Nephron (organoid): Measurements from ENCODE around the gene MYBPC2.

Source experiments
- H3K27ac Mint-ChIP-seq, 3 experiments: 2 replicates each; pipeline ENCODE4 v1.8.0; 2020; ENCODE audit warnings: mixed read lengths in 3 of 3, mild to moderate bottlenecking in 2 of 3, moderate library complexity in 1 of 3
- H3K27me3 Mint-ChIP-seq: 2 replicates; pipeline ENCODE4 v1.8.0; 2021; ENCODE audit warnings: low read depth, mild to moderate bottlenecking, moderate library complexity, mixed read lengths
- H3K36me3 Mint-ChIP-seq: 2 replicates; pipeline ENCODE4 v1.8.0; 2020; ENCODE audit warnings: low read depth, mixed read lengths
- H3K4me1 Mint-ChIP-seq: 2 replicates; pipeline ENCODE4 v1.8.0; 2020; ENCODE audit warnings: mixed read lengths
- H3K4me3 Mint-ChIP-seq, 3 experiments: 2 replicates each; pipeline ENCODE4 v1.8.0; 2020; ENCODE audit warnings: mild to moderate bottlenecking in 3 of 3, mixed read lengths in 3 of 3, moderate library complexity in 2 of 3
- H3K9me3 Mint-ChIP-seq: 2 replicates; pipeline ENCODE4 v1.8.0; 2020; ENCODE audit warnings: mixed read lengths
- TF ChIP-seq, protein P1 (sequence below), 3 experiments: fragments of 200-600 bp; sonication (generic); IDR thresholded peaks; one replicate each; pipeline ENCODE4 v1.5.0; 2021; ENCODE audit warnings: antibody characterized with exemption in 3 of 3; ENCODE audit not compliant: unreplicated experiment in 3 of 3

Gene MYBPC2

DNA sequence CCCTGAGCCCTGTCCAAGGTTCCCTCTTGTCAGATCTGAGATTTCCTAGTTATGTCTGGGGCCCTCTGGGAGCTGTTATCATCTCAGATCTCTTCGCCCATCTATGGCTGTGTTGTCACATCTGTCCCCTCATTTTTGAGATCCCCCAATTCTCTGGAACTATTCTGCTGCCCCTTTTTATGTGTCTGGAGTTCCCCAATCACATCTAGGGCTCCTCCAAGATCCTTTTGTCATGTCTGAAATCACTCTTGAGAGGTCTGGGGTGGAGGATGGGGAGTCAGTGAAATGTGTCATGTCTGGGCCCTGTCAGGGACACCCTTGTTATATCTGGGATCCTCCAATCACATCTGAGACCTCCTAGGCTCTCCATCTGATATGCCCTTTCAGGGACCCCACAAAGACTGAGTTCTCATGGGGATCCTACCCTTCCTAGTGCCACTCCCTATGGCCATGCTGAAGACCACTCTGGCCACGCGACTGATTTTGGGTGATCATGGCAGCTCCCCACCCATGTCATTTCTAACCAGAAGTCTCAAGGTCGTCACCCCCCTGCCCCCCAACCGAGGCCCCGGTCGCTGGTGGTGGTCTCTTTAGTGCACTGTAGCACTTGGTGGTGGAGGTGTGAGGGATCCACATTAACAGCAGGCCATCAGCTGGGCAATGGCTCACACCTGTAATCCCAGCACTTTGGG lies 3.8 kb upstream of the MYBPC2 start:
- no peak overlapping the region for H3K27ac Mint-ChIP-seq

DNA sequence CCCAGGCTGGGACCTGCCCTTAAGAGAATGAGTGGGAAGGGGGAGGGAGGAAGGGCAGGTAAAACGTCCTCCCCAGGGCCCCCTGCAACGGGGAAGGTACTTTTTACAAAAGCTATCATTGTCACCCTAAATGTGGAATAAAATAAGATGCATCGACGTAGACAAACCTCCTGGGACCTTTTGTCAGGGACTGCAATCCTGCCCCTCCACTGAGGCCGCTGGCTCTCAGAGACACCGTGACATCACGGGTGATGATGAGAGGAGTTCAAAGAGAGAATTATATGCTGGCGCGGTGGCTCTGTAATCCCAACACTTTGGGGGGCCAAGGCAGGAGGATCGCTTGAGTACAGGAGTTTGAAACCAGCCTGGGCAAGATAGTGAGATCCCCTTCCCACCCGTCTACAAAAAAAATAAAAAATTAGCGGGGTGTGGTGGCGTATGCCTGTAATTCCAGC lies 1.8 kb upstream of the MYBPC2 start:
- H3K9me3 Mint-ChIP-seq = no peaks in the 10 kb centered on the region
- H3K27ac Mint-ChIP-seq = peak overlapping the region; percentile 81 to 87 (median 83)
- peak overlapping the region; percentile 93 to 96 (median 94) for H3K4me3 Mint-ChIP-seq
- H3K27me3 Mint-ChIP-seq = peaks cover 23% of the 10 kb centered on the region
- no peaks in the 10 kb centered on the region for H3K36me3 Mint-ChIP-seq
- TF ChIP-seq, protein P1, sequence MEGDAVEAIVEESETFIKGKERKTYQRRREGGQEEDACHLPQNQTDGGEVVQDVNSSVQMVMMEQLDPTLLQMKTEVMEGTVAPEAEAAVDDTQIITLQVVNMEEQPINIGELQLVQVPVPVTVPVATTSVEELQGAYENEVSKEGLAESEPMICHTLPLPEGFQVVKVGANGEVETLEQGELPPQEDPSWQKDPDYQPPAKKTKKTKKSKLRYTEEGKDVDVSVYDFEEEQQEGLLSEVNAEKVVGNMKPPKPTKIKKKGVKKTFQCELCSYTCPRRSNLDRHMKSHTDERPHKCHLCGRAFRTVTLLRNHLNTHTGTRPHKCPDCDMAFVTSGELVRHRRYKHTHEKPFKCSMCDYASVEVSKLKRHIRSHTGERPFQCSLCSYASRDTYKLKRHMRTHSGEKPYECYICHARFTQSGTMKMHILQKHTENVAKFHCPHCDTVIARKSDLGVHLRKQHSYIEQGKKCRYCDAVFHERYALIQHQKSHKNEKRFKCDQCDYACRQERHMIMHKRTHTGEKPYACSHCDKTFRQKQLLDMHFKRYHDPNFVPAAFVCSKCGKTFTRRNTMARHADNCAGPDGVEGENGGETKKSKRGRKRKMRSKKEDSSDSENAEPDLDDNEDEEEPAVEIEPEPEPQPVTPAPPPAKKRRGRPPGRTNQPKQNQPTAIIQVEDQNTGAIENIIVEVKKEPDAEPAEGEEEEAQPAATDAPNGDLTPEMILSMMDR (IDR thresholded peaks at IDR 0.05; ENCODE audit: unreplicated experiment in 3 of 3) = no peak
- H3K4me1 Mint-ChIP-seq = peaks cover 29% of the 10 kb centered on the region

More for the DNA sequence above, 3.8 kb upstream of the MYBPC2 start:
- H3K4me3 Mint-ChIP-seq = peak overlapping the region; percentile 1 to 13 (median 3)
- peaks cover 24% of the 10 kb centered on the region for H3K4me1 Mint-ChIP-seq
- H3K27me3 Mint-ChIP-seq = peaks cover 18% of the 10 kb centered on the region
- H3K36me3 Mint-ChIP-seq = no peaks in the 10 kb centered on the region
- TF ChIP-seq, protein P1 (IDR thresholded peaks at IDR 0.05; ENCODE audit: unreplicated experiment in 3 of 3) = no peak
- H3K9me3 Mint-ChIP-seq = no peaks in the 10 kb centered on the region

DNA sequence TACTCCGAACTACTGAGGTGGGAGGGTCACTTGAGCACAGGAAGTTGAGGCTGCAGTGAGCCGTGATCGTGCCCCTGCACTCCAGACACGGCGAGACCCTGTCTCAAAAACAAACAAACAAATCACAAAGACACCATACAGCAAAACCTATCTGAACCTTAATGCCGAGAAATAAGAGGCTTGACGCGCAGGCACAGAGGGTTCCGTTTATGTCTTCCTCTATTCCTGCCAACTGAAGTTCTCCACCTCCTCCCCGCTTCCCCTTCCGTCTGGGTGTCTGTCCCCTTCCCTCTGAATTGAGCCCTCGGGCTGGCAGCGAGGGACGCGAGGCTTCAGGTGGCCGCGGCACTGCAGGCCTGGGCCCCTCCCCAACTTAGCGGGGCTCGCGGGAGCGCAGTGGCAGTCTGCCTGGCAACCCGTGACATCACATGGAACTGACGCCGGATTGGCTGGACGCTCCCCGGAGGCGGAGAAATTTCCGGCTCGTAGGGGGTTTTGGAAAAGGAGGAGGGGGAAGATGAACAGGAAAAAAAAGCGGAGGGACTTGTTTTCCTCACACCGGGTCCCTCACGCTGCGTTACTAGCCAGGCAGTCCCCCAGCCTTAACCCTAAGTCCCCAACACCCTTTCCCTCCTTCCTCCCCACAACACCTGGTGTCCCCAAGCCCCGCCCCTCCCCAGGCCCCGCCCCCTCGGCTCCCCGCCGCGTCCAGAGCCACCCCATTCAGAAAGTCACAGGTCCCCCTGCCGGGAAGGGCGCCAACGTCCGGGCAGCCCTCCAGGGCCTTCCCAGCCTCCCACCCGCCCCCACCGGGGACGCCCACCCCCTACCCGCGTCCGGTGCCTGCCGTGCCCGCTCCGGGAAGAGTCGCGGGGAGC lies 1.1 kb upstream of the MYBPC2 start:
- Mint-ChIP-seq H3K27ac (peak overlapping the region; percentile 81 to 87 (median 83)), H3K36me3 (no peaks in the 10 kb centered on the region), H3K27me3 (peaks cover 24% of the 10 kb centered on the region), H3K4me3 (peak overlapping the region; percentile 93 to 96 (median 94)), H3K4me1 (peaks cover 29% of the 10 kb centered on the region), H3K9me3 (no peaks in the 10 kb centered on the region)
- TF ChIP-seq, protein P1 (IDR thresholded peaks at IDR 0.05; ENCODE audit: unreplicated experiment in 3 of 3) = no peak

DNA sequence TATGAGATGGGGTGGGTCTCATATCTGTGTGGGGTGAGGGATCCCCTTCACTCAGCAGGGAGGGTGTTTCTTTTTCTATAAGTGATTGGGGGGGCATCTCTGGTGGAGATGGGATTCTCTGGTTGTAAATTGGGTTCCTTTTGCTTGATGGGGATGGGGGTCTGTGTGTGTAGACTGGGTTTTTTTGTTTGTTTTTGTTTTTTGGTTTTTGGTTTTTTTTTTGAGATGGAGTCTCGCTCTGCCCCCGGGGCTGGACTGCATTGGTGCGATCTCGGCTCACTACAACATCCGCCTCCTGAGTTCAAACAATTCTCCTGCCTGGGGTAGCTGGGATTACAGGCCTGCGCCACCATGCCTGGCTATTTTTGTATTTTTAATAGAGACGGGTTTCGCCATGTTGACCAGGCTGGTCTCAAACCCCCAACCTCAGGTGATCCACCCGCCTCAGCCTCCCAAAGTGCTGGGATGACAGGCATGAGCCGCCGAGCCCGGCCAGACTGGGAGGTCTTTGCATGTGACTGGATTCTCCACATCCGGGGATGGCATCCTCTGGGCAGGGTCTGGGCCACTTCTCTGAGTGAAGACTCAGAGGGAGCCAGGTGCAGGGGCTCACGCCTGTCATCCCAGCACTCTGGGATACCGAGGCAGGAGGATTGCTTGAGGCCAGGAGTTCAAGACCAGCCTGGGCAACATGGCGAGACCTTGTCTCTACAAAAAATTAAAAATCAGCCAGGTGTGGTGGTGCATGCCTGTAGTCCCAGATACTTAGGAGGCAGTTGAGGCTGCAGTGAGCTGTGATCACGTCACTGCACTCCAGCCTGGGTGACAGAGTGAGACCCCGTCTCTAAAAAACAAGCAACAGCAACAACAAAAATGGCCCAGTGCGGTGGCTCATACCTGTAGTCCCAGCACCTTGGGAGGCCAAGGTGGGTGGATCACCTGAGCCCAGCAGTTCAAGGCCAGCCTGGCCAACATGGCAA lies 799 bp downstream of the MYBPC2 start:
- Mint-ChIP-seq H3K36me3 (no peaks in the 10 kb centered on the region), H3K4me1 (peaks cover 29% of the 10 kb centered on the region), H3K27me3 (peaks cover 34% of the 10 kb centered on the region), H3K9me3 (no peaks in the 10 kb centered on the region), H3K27ac (peak overlapping the region; percentile 60 to 83 (median 80)), H3K4me3 (peak overlapping the region; percentile 84 to 87 (median 85))
- TF ChIP-seq, protein P1 (IDR thresholded peaks at IDR 0.05; ENCODE audit: unreplicated experiment in 3 of 3) = no peak

DNA sequence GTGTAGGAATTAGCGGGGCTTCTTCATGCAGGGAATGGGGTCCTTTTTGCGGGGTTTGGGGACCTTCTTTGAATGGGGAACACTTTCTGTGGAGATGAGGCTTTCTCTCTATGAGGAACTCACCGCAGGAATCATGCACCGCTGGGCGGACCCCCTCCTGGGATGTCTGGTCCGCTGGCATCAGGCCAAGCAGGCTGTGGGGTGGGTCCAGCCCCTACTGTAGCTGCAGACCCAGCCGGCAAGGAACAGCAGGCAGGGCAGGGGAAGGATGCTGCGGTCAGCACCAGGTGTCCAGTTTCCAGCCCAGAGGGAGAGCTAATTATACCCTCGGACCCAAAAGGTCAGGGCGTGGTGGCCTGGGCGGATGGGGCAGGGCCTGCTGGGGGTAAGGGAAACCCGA lies 1.8 kb downstream of the MYBPC2 start:
- Mint-ChIP-seq H3K27me3 (peaks cover 24% of the 10 kb centered on the region), H3K9me3 (no peaks in the 10 kb centered on the region), H3K4me3 (peak overlapping the region; percentile 62 to 85 (median 65)), H3K36me3 (no peaks in the 10 kb centered on the region), H3K4me1 (peaks cover 25% of the 10 kb centered on the region), H3K27ac (peak overlapping the region in 2 of 3 experiments; percentile 38 to 52)
- TF ChIP-seq, protein P1 (IDR thresholded peaks at IDR 0.05; ENCODE audit: unreplicated experiment in 3 of 3) = no peak
